22Rv1 (cell line): Measurements from ENCODE around the gene SNRPA.

Source experiments
- H3K27ac ChIP-seq: fragments of 450-650 bp; 2 replicates; pipeline ENCODE4 v1.5.1; 2017
- CTCF ChIP-seq: fragments of 450-650 bp; IDR thresholded peaks from 2 replicates; pipeline ENCODE4 v1.5.1; 2017; ENCODE audit warnings: mild to moderate bottlenecking
- ZFX ChIP-seq: fragments of 450-650 bp; IDR thresholded peaks from 2 replicates; pipeline ENCODE4 v1.6.1; 2017; ENCODE audit warnings: antibody characterized with exemption, borderline replicate concordance

The SNRPA gene

GRCh38 chr19:40747536-40747935 lies 3.5 kb upstream of the SNRPA start:
- TF ChIP-seq CTCF = no peak
- TF ChIP-seq ZFX = no peak
- H3K27ac ChIP-seq = peak overlapping the region; percentile 97

- H3K27ac ChIP-seq = peak within 1 kb of the TSS; percentile 97
- TF ChIP-seq CTCF (no peak), ZFX (no peak)
Measured at GRCh38 chr19:40750058-40750873, 737 bp upstream of the SNRPA start, which contains the start of gene ACTMAP. Gene ACTMAP, minus strand, starts transcription at chr19:40750477. Its CDS starts 674 bp downstream, at chr19:40749803.

- TF ChIP-seq ZFX (no peak), CTCF (no peak)
- H3K27ac ChIP-seq = peak overlapping the region; percentile 97
Measured at GRCh38 chr19:40752257-40752781, 1.3 kb downstream of the SNRPA start.

GRCh38 chr19:40754611-40755247 lies 3.7 kb downstream of the SNRPA start:
- no peak for TF ChIP-seq ZFX
- TF ChIP-seq CTCF = no peak

GRCh38 chr19:40755248-40755624 lies 4.2 kb downstream of the SNRPA start:
- TF ChIP-seq CTCF (no peak), ZFX (no peak)
- no peak overlapping the region for H3K27ac ChIP-seq

More at GRCh38 chr19:40754611-40755247, 3.7 kb downstream of the SNRPA start:
- no peak overlapping the region for H3K27ac ChIP-seq

GRCh38 chr19:40755791-40756190 lies 4.8 kb downstream of the SNRPA start:
- H3K27ac ChIP-seq = no peak overlapping the region
- TF ChIP-seq CTCF (no peak), ZFX (no peak)

- H3K27ac ChIP-seq = no peak overlapping the region
- TF ChIP-seq ZFX (no peak), CTCF (no peak)
Measured at GRCh38 chr19:40756502-40757110, 5.6 kb downstream of the SNRPA start.
